ENCODE results near the gene RNF121. TPM values are rescaled to one million over a fixed set of nuclear protein-coding genes. Genes with fewer than 3 reads are reported as not detected.

Gene RNF121
- total RNA-seq, 1 donor from 2014 or later: 59.6 TPM

GRCh38 chr11:72013765-72014711, 85.2 kb downstream of the RNF121 start:
- Mint-ChIP-seq H3K36me3 (ENCODE audit: insufficient read depth) (peaks cover 36% of the 10 kb centered on the region), H3K27ac (no peak overlapping the region), H3K4me1 (ENCODE audit: low read depth) (no peaks in the 10 kb centered on the region), H3K9me3 (ENCODE audit: low read depth) (no peaks in the 10 kb centered on the region), H3K4me3 (ENCODE audit: low read depth) (no peak overlapping the region), H3K27me3 (no peaks in the 10 kb centered on the region)
- TF ChIP-seq CTCF (IDR thresholded peaks at IDR 0.05; ENCODE audit: unreplicated experiment): no peak
- no peak for DNase-seq (ENCODE audit: low spot score, unreplicated experiment)

- H3K27me3 Mint-ChIP-seq: no peaks in the 10 kb centered on the region
- H3K27ac Mint-ChIP-seq: peak overlapping the region; percentile 76
- no peak overlapping the region for H3K4me3 Mint-ChIP-seq (ENCODE audit: low read depth)
- no peaks in the 10 kb centered on the region for H3K4me1 Mint-ChIP-seq (ENCODE audit: low read depth)
- no peaks in the 10 kb centered on the region for H3K9me3 Mint-ChIP-seq (ENCODE audit: low read depth)
- no peak for TF ChIP-seq CTCF (IDR thresholded peaks at IDR 0.05; ENCODE audit: unreplicated experiment)
- no peak for DNase-seq (ENCODE audit: low spot score, unreplicated experiment)
- peaks cover 37% of the 10 kb centered on the region for H3K36me3 Mint-ChIP-seq (ENCODE audit: insufficient read depth)
Measured at GRCh38 chr11:72014761-72015320, 86.0 kb downstream of the RNF121 start.

GRCh38 chr11:72015511-72016061, 86.7 kb downstream of the RNF121 start:
- DNase-seq (ENCODE audit: low spot score, unreplicated experiment): no peak
- Mint-ChIP-seq H3K27me3 (no peaks in the 10 kb centered on the region), H3K4me3 (ENCODE audit: low read depth) (no peak overlapping the region), H3K4me1 (ENCODE audit: low read depth) (no peaks in the 10 kb centered on the region), H3K9me3 (ENCODE audit: low read depth) (no peaks in the 10 kb centered on the region), H3K36me3 (ENCODE audit: insufficient read depth) (peaks cover 42% of the 10 kb centered on the region), H3K27ac (no peak overlapping the region)
- TF ChIP-seq CTCF (IDR thresholded peaks at IDR 0.05; ENCODE audit: unreplicated experiment): peak; percentile 47

GRCh38 chr11:72018171-72018570, 89.3 kb downstream of the RNF121 start:
- H3K27me3 Mint-ChIP-seq: no peaks in the 10 kb centered on the region
- peaks cover 44% of the 10 kb centered on the region for H3K36me3 Mint-ChIP-seq (ENCODE audit: insufficient read depth)
- no peaks in the 10 kb centered on the region for H3K4me1 Mint-ChIP-seq (ENCODE audit: low read depth)
- H3K27ac Mint-ChIP-seq: peak overlapping the region; percentile 14
- TF ChIP-seq CTCF (IDR thresholded peaks at IDR 0.05; ENCODE audit: unreplicated experiment): no peak
- no peaks in the 10 kb centered on the region for H3K9me3 Mint-ChIP-seq (ENCODE audit: low read depth)
- H3K4me3 Mint-ChIP-seq (ENCODE audit: low read depth): no peak overlapping the region
- DNase-seq (ENCODE audit: low spot score, unreplicated experiment): no peak

GRCh38 chr11:72023335-72023734, 94.5 kb downstream of the RNF121 start:
- DNase-seq (ENCODE audit: low spot score, unreplicated experiment): no peak
- no peaks in the 10 kb centered on the region for H3K4me1 Mint-ChIP-seq (ENCODE audit: low read depth)
- no peak overlapping the region for H3K27ac Mint-ChIP-seq
- peaks cover 17% of the 10 kb centered on the region for H3K36me3 Mint-ChIP-seq (ENCODE audit: insufficient read depth)
- no peaks in the 10 kb centered on the region for H3K9me3 Mint-ChIP-seq (ENCODE audit: low read depth)
- H3K27me3 Mint-ChIP-seq: no peaks in the 10 kb centered on the region
- H3K4me3 Mint-ChIP-seq (ENCODE audit: low read depth): no peak overlapping the region
- no peak for TF ChIP-seq CTCF (IDR thresholded peaks at IDR 0.05; ENCODE audit: unreplicated experiment)
